Measurements from ENCODE around the gene HOXB5.

GRCh38 chr17:48549914-48550501 lies 43.6 kb downstream of the HOXB5 start:
- no peak for TF ChIP-seq CTCF (conservative IDR thresholded peaks at IDR 0.05 in 1 of 2, IDR thresholded peaks at IDR 0.05 in 1 of 2; ENCODE audit: extremely low read depth in 1 of 2, insufficient read depth in 1 of 2, low read depth in 1 of 2, low read length in 2 of 2)
- no peak for TF ChIP-seq EZH2 (IDR thresholded peaks at IDR 0.05; ENCODE audit: borderline replicate concordance, low read length)
